Measurements from ENCODE around the gene NRAP. TPM values are rescaled to one million over a fixed set of nuclear protein-coding genes. Genes with fewer than 3 reads are reported as not detected.

The NRAP gene
- polyA plus RNA-seq, 1 donor (not counting 4 experiments of a cell fraction or from before 2014, with no cell fraction given), result not detected

GRCh38 chr10:113621799-113622198 is 42.0 kb downstream of the NRAP start:
- dilution Hi-C loops (cut with MboI; ENCODE audit: extremely low pct_ligation_motif_present, low sequenced_read_pairs), result no loop called here

GRCh38 chr10:113620936-113621335 is 42.9 kb downstream of the NRAP start:
- Histone ChIP-seq H3K9me3 (ENCODE audit: control insufficient read depth, low read depth, low read length) (no peaks in the 10 kb centered on the region), H3K4me3 (ENCODE audit: control insufficient read depth in 2 of 3, extremely low read depth in 1 of 3, insufficient read depth in 2 of 3, low read depth in 1 of 3, low read length in 3 of 3) (no peak overlapping the region), H2AFZ (ENCODE audit: control insufficient read depth, low read length) (no peak overlapping the region), H3K36me3 (ENCODE audit: control insufficient read depth in 2 of 2, extremely low read depth in 1 of 2, insufficient read depth in 2 of 2, low read length in 2 of 2) (no peaks in the 10 kb centered on the region), H3K4me1 (ENCODE audit: control insufficient read depth, extremely low read depth, insufficient read depth, low read length) (no peaks in the 10 kb centered on the region), H3K9ac (ENCODE audit: control insufficient read depth, extremely low read depth, insufficient read depth, low read length) (no peak overlapping the region), H3K27ac (ENCODE audit: control insufficient read depth, insufficient read depth, low read length) (no peak overlapping the region), H3K9me1 (ENCODE audit: control insufficient read depth, extremely low read depth, insufficient read depth, low read length) (no peaks in the 10 kb centered on the region), H3K79me2 (ENCODE audit: control insufficient read depth, insufficient read depth, low read length) (no peaks in the 10 kb centered on the region), H4K20me1 (ENCODE audit: control insufficient read depth, extremely low read depth, insufficient read depth, low read length) (no peaks in the 10 kb centered on the region), H3K27me3 (ENCODE audit: control insufficient read depth, extremely low read depth, insufficient read depth, low read length) (peaks cover 5% of the 10 kb centered on the region), H3K4me2 (ENCODE audit: control insufficient read depth, extremely low read depth, insufficient read depth, low read depth, low read length) (no peak overlapping the region)
- dilution Hi-C loops (cut with MboI; ENCODE audit: extremely low pct_ligation_motif_present, low sequenced_read_pairs), result no loop called here
- TF ChIP-seq EZH2 (IDR thresholded peaks at IDR 0.05; ENCODE audit: low read length) (no peak), CTCF (optimal IDR thresholded peaks at IDR 0.05 in 1 of 3, IDR thresholded peaks at IDR 0.05 in 1 of 3, conservative IDR thresholded peaks at IDR 0.05 in 1 of 3; ENCODE audit: extremely low read depth in 1 of 3, insufficient read depth in 2 of 3, low read length in 3 of 3) (no peak)
- DNase-seq (ENCODE audit: low read depth, low spot score) (no peak), FAIRE-seq (no peak)

More at GRCh38 chr10:113621799-113622198, 42.0 kb downstream of the NRAP start:
- DNase-seq (ENCODE audit: low read depth, low spot score), result no peak
- no peak overlapping the region for H3K27ac ChIP-seq (ENCODE audit: control insufficient read depth, insufficient read depth, low read length)
- H3K4me3 ChIP-seq (ENCODE audit: control insufficient read depth in 2 of 3, extremely low read depth in 1 of 3, insufficient read depth in 2 of 3, low read depth in 1 of 3, low read length in 3 of 3), result no peak overlapping the region
- no peaks in the 10 kb centered on the region for H3K4me1 ChIP-seq (ENCODE audit: control insufficient read depth, extremely low read depth, insufficient read depth, low read length)
- H3K79me2 ChIP-seq (ENCODE audit: control insufficient read depth, insufficient read depth, low read length), result no peaks in the 10 kb centered on the region
- H4K20me1 ChIP-seq (ENCODE audit: control insufficient read depth, extremely low read depth, insufficient read depth, low read length), result no peaks in the 10 kb centered on the region
- no peaks in the 10 kb centered on the region for H3K9me3 ChIP-seq (ENCODE audit: control insufficient read depth, low read depth, low read length)
- FAIRE-seq, result no peak
- no peak overlapping the region for H3K4me2 ChIP-seq (ENCODE audit: control insufficient read depth, extremely low read depth, insufficient read depth, low read depth, low read length)
- H3K27me3 ChIP-seq (ENCODE audit: control insufficient read depth, extremely low read depth, insufficient read depth, low read length), result peaks cover 4% of the 10 kb centered on the region
- H2AFZ ChIP-seq (ENCODE audit: control insufficient read depth, low read length), result no peak overlapping the region
- TF ChIP-seq CTCF (optimal IDR thresholded peaks at IDR 0.05 in 1 of 3, IDR thresholded peaks at IDR 0.05 in 1 of 3, conservative IDR thresholded peaks at IDR 0.05 in 1 of 3; ENCODE audit: extremely low read depth in 1 of 3, insufficient read depth in 2 of 3, low read length in 3 of 3) (no peak), EZH2 (IDR thresholded peaks at IDR 0.05; ENCODE audit: low read length) (no peak)
- H3K9ac ChIP-seq (ENCODE audit: control insufficient read depth, extremely low read depth, insufficient read depth, low read length), result no peak overlapping the region
- H3K36me3 ChIP-seq (ENCODE audit: control insufficient read depth in 2 of 2, extremely low read depth in 1 of 2, insufficient read depth in 2 of 2, low read length in 2 of 2), result no peaks in the 10 kb centered on the region
- no peaks in the 10 kb centered on the region for H3K9me1 ChIP-seq (ENCODE audit: control insufficient read depth, extremely low read depth, insufficient read depth, low read length)
